ENCODE results near the gene KRTAP12-1. TPM values are rescaled to one million over a fixed set of nuclear protein-coding genes. Genes with fewer than 3 reads are reported as not detected.

The KRTAP12-1 gene
- total and polyA plus RNA-seq, 2 donors (not counting 3 experiments of a cell fraction or from before 2014, with no cell fraction given): not detected

DNA sequence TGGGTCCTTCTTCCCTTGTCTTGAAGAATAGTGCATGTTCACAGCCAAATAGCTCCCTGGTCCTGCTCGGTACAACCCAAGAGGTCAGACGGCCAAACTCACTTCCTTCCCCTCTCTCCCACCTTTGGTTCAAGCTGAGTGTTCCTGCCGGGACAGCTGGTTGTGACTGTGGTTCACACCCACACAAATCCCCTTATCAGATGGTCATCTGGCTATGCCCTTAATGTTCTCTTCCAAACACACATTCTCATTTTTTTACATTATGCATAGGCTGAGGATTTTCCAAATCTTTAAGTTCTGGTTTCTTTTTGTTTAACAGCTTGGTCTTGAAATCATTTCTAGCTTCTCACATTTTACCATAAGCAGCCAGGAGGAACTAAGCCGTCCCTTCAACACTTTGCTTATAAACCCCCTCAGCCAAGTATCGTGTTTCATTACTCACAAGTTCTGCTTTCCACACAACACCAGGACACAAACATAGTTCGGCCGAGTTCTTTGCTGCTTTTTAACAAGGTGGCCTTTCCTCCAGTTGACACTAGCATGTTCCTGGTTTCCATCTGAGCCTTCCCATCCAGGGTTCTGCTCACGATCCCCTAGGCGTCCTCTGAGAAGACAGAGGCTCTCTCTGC, 49.1 kb upstream of the KRTAP12-1 start:
- dilution Hi-C loops (cut with MboI; ENCODE audit: extremely low pct_ligation_motif_present, low sequenced_read_pairs): no loop called here
- H3K4me1 ChIP-seq (ENCODE audit: control insufficient read depth, extremely low read depth, insufficient read depth, low read length): no peaks in the 10 kb centered on the region
- intact Hi-C loops (cut with micrococcal nuclease): no loop called here
- H3K27me3 ChIP-seq (ENCODE audit: control insufficient read depth in 2 of 2, insufficient read depth in 2 of 2, low read length in 2 of 2): peaks cover 4% of the 10 kb centered on the region in 2 experiments
- CTCF ChIA-PET: interaction anchor here (1.0 to 1.7 kb wide), 4 partner anchors 9 to 62 kb away, joined by 3 to 6 read pairs (median 4); no protein-coding TSS in a partner anchor
- DNase-seq (ENCODE audit: low read depth, low spot score) (no peak), FAIRE-seq (no peak)
- no peaks in the 10 kb centered on the region for H3K36me3 ChIP-seq (ENCODE audit: control insufficient read depth in 2 of 2, extremely low read depth in 1 of 2, insufficient read depth in 2 of 2, low read length in 2 of 2)
- H4K20me1 ChIP-seq (replicated peaks; ENCODE audit: control insufficient read depth, extremely low read depth, insufficient read depth, low read length): no peaks in the 10 kb centered on the region
- H3K9ac ChIP-seq (replicated peaks; ENCODE audit: extremely low read depth, insufficient read depth, low read length): no peak overlapping the region
- TF ChIP-seq, protein P1, sequence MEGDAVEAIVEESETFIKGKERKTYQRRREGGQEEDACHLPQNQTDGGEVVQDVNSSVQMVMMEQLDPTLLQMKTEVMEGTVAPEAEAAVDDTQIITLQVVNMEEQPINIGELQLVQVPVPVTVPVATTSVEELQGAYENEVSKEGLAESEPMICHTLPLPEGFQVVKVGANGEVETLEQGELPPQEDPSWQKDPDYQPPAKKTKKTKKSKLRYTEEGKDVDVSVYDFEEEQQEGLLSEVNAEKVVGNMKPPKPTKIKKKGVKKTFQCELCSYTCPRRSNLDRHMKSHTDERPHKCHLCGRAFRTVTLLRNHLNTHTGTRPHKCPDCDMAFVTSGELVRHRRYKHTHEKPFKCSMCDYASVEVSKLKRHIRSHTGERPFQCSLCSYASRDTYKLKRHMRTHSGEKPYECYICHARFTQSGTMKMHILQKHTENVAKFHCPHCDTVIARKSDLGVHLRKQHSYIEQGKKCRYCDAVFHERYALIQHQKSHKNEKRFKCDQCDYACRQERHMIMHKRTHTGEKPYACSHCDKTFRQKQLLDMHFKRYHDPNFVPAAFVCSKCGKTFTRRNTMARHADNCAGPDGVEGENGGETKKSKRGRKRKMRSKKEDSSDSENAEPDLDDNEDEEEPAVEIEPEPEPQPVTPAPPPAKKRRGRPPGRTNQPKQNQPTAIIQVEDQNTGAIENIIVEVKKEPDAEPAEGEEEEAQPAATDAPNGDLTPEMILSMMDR (IDR thresholded peaks at IDR 0.05; ENCODE audit: extremely low read depth in 1 of 2, insufficient read depth in 1 of 2, low read depth in 1 of 2, low read length in 2 of 2): no peak
- TF ChIP-seq GATA2 (IDR thresholded peaks at IDR 0.05; ENCODE audit: insufficient read depth, insufficient read length, low read depth, low read length) (no peak), MYC (IDR thresholded peaks at IDR 0.05; ENCODE audit: low read depth, low read length) (no peak), POLR2A (IDR thresholded peaks at IDR 0.05; ENCODE audit: low read depth, low read length) (no peak), EZH2 (IDR thresholded peaks at IDR 0.05; ENCODE audit: borderline replicate concordance, low read depth, low read length, severe bottlenecking) (no peak), JUN (IDR thresholded peaks at IDR 0.05; ENCODE audit: borderline replicate concordance, insufficient read depth, insufficient read length, low read depth) (no peak), POLR2AphosphoS5 (IDR thresholded peaks at IDR 0.05; ENCODE audit: insufficient read depth, low read depth, low read length) (no peak), FOS (IDR thresholded peaks at IDR 0.05; ENCODE audit: borderline replicate concordance, insufficient read depth, low read length) (no peak)
- TF ChIP-seq, protein P2, sequence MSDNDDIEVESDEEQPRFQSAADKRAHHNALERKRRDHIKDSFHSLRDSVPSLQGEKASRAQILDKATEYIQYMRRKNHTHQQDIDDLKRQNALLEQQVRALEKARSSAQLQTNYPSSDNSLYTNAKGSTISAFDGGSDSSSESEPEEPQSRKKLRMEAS (IDR thresholded peaks at IDR 0.05; ENCODE audit: insufficient read depth, insufficient read length): no peak
- no peak overlapping the region for H2AFZ ChIP-seq (ENCODE audit: low read depth, low read length)
- POLR2A ChIA-PET: no interaction called here
- H3K9me1 ChIP-seq (replicated peaks; ENCODE audit: control insufficient read depth, extremely low read depth, insufficient read depth, low read length): no peaks in the 10 kb centered on the region
- H3K79me2 ChIP-seq (ENCODE audit: control insufficient read depth, insufficient read depth, low read length): no peaks in the 10 kb centered on the region
- no peak overlapping the region for H3K4me3 ChIP-seq (replicated peaks in 1 of 3; ENCODE audit: insufficient read depth in 1 of 3, low read depth in 1 of 3, low read length in 3 of 3)
- no peak overlapping the region for H3K4me2 ChIP-seq (ENCODE audit: insufficient read depth, low read length)
- BruUV-seq (replicated peaks): no TSS peak
- no peaks in the 10 kb centered on the region for H3K9me3 ChIP-seq (replicated peaks; ENCODE audit: control insufficient read depth, insufficient read depth, low read length)
- H3K27ac ChIP-seq (ENCODE audit: insufficient read depth, low read depth, low read length): no peak overlapping the region
